Fibroblast of the conjunctiva (primary cell): ENCODE measurements around the gene INCA1.
A peak's percentile ranks its signal among the peaks of the same experiment; 100 is the strongest.

Experiments
- DNase-seq: peaks from one replicate; pipeline ENCODE4 v3.0.0-alpha.2; 2010; ENCODE audit warnings: low read depth

INCA1 gene

DNA sequence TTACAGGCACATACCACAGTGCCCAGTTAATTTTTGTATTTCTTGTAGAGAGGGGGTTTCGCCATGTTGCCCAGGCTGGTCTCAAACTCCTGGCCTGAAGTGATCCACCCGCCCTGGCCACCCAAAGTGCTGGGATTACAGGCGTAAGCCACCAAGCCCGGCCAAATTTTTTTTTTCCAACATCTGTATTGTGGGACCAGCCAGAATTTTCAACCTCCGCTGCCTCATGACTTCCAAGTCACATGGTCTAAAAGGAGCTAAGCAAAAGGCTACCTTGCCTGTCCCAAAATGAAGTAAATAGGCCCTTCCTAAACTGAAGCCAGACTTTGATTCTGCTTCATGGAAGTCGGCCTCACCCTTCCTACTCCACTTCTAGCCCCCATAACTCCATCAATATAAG is 25.5 kb downstream of the INCA1 start:
- no peak for DNase-seq

DNA sequence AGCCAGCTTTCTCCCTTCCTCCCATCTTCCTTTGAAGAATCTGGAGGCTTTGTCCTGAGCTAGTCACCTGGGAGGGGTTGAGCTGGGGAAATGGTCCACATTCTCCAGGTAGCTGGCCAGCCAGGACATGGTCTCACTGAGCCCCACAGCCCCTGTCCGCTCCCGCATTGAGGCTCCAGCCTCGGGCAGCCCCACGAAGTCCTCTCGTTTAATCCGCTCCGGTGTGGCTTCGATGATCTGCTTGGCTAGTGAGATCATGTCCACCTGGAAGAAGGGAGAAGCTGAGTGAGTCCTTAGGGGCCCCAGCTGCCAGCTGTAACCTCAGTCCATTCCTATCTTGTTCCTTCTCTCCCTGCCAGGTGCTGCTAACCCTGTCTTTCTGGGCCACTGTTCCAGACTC is 27.0 kb downstream of the INCA1 start:
- DNase-seq, result no peak

GRCh38 chr17:4969551-4970173 is 27.7 kb downstream of the INCA1 start:
- no peak for DNase-seq

DNA sequence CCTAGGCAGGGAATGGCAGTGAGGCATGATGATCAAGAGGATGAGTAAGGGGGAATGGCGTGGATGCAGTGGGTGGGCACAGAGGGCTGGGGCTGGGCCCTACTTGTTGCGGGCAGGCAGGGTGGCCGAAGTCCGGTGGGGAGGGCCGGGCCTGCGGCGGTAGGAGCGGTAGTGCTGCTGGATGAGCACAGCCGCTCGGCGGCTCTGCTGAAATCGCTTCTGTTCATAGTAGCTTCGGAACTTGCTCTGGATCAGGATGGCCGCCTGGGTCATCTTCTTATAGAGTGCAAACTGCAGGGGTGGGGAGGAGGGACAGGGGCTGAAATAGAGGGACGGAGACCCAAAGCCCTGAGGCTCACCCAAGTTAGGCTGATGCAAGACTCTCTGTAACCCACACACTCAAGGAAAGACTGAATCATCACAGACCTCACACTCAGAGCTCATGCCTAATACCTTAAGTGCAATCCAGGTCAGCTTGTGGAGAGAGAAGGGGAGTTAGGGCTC is 28.2 kb downstream of the INCA1 start:
- peak; percentile 98 for DNase-seq

DNA sequence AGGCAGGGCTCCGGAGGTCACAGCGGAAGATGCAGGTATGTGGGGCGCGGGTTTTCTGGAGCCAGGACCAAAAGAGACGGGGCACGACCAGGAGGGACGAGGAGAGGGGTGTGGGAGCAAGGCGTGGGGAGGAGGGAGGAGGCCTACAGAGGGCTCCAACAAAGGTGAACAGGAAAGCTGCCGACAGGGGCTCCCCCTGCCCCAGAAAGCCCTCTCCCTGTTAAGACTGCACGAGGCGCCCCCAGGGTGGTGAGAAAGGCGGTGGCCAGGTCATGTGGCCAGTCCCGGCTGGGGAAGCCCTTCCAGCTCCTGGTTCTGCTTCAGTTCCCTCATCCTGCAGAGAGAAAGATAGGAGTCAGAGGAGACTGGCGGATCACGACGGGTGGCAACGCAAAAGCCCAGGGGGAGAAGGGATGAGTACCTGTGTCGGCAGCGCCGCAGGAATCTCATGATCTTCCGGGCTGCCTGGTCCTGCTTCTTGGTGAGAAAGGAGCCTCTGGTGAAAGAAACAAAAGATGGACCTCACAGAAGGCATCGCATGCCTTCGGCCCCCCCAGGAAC is 28.8 kb downstream of the INCA1 start:
- no peak for DNase-seq

- DNase-seq, result peak; percentile 96
Measured at GRCh38 chr17:4967539-4968485, 29.5 kb downstream of the INCA1 start, which contains the start of gene SPAG7. TSS of gene SPAG7 (minus strand) at chr17:4967817. CDS start at chr17:4967804, 13 bp downstream.

DNA sequence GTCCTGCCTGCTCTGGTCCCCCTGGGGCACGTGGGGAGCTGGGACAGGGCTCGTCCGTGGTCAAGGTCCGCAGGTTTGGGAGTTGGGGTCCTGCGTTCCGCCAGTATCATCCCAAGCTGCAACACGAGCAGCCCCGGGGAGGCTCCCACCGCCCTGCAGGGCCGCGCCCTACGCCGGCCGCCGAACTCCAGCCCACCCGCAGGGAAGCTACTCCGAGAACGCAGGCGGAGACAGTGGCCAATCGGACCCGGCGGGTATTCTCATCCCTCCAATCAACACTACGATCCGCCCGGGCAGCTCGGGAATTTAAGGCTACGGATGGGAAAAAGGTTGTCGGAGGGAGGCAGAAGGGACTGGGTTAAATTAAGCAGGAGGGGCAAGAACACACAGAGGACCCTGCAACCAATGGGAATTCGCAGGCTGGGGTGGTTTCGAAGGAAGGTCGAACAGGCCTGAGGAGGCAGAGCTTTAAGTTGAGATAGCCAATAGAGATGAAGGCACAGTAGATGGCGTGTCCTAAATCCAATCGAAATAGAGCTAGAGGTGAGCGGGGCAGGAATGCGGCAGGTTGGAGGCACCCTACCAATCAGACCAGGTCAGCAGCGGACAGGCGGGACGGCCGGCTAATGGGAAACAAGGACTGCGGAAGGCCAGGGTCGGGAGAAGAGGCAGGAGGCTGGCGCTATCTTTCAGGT is 30.3 kb downstream of the INCA1 start:
- peak; percentile 99 for DNase-seq

DNA sequence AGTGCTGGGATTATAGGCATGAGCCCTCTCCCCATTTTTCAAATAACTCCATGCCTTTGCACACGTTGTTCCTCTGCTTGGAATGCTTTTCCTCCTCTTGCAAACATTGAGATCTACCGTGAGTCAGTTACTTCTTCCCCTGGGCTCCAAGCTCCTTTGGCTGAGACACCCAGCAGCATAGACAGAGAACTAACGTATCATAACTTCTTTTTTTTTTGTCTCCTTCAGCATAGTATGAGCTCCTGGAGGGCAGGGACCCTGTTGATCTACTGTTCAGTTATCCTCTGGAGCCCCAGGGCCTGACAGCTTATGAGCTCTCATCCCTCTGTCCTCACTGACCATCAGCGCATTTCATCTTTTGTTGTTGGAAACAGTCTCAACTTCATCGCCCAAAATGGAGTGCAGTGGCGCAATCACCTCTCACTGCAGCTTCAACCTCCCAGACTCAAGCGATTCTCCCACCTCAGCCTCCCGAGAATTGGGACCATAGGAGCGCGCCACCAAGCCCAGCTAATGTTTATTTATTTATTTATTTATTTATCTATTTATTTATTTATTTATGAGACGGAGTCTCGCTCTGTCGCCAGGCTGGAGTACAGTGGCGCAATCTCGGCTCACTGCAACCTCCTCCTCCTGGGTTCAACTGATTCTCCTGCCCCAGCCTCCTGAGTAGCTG is 31.9 kb downstream of the INCA1 start:
- DNase-seq, result no peak

DNA sequence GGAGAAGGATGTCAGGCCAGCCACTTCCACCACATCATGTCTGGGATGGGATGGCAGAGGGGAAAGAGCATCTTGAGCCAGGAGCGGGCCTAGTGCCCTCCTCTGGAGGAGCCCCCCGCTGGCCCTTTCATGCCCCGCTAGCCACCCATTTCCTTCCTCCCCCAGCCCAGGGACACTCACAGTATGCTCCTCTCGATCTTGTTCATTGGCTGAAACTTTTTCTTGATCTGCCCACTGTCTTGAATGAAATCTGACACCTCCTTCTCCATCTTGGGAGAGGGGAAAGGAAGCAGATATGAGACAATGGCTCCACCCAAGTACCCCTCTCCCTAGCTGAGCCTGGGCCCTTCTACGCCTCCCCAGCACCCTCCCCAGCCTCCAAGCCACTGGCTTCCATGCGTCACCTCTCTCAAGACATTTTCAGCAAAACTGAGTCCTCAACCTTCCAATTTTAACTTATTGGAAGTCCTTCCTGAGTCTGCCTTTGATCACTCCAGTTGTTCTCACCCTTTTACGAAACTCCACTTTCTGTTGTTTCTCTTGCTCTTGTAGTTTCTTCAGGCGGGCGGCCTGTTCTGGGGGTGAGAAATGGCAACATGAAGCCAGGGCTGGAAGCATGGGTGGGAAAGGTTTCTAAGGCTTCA is 36.9 kb downstream of the INCA1 start:
- no peak for DNase-seq

GRCh38 chr17:4959261-4959965 is 37.9 kb downstream of the INCA1 start:
- DNase-seq, result no peak

DNA sequence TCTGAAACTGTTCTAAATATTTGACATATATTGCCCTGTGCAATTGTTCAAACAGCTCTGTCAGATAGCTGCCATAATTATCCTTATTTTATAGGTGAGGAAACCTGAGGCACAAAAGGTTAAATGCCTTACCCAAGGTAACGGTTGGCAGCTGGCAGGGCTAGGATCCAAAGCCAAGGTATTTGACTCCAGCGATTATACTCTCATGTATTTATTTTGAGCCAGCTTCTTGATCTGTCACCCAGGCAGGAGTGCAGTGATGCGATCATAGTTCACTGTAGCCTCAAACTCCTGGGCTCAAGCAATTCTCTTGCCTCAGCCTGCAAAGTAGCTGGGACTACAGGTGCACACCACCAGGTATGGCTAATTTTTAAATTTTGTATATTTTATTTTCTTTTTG is 39.2 kb downstream of the INCA1 start:
- DNase-seq, result no peak

GRCh38 chr17:4956493-4957061 is 40.7 kb downstream of the INCA1 start:
- DNase-seq, result no peak

DNA sequence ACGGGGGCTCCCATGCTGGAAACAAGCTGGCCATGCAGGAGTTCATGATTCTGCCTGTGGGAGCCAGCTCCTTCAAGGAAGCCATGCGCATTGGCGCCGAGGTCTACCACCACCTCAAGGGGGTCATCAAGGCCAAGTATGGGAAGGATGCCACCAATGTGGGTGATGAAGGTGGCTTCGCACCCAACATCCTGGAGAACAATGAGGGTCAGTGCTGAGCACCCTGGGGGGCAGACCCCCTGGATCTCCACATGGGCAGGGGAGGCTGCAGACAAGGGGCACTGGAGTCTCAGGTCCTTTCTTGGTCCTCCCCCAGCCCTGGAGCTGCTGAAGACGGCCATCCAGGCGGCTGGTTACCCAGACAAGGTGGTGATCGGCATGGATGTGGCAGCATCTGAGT is 42.2 kb downstream of the INCA1 start:
- DNase-seq, result no peak

- DNase-seq, result no peak
Measured at GRCh38 chr17:4953451-4953961, 43.8 kb downstream of the INCA1 start.

- no peak for DNase-seq
Measured at GRCh38 chr17:4951486-4951885, 45.8 kb downstream of the INCA1 start.

- DNase-seq, result no peak
Measured at GRCh38 chr17:4950746-4951204, 46.5 kb downstream of the INCA1 start, which contains the start of gene ENO3. TSS of gene ENO3 (plus strand) at chr17:4951119. CDS start at chr17:4951830, 711 bp downstream.

- no peak for DNase-seq
Measured at GRCh38 chr17:4950075-4950745, 47.1 kb downstream of the INCA1 start.

DNA sequence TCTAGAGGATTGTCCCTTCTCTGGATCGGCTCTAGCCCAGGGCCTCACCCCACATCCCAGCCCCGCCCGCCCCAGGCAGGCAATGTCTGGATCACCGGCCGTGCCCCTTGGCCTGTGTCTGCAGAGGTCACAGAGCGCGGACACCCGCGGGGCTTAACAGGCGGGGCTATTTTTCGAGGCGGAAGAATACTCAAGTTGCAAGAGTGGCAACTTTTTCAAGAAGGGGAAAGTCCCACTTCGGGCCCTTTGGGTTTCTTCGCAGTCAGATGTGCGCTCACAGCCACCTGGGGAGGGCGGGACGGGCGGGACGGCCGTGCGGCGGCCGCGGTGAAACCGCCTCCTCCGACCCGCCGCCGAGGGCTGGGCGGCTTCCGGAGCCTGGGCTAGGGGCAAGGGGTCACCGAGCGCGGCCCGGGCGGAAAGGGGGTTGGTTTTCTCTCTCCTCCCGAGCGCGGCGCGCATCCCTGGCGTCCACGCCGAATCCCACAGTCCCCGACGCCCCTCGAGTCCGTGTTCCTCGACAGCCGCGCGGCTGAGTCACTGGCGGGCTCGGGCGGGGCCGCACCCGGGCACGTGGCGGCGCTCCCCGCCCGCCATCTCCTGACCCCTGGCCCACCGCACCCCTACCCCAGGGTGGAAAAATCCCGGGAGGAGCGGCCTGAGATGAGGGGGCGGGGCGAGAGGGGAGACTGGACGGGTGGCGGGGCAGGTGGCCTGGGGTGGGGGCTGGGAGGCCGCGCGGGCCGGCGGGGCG is 47.8 kb downstream of the INCA1 start:
- peak; percentile 39 for DNase-seq
